Measurements from ENCODE around the gene GPSM3.

DNA sequence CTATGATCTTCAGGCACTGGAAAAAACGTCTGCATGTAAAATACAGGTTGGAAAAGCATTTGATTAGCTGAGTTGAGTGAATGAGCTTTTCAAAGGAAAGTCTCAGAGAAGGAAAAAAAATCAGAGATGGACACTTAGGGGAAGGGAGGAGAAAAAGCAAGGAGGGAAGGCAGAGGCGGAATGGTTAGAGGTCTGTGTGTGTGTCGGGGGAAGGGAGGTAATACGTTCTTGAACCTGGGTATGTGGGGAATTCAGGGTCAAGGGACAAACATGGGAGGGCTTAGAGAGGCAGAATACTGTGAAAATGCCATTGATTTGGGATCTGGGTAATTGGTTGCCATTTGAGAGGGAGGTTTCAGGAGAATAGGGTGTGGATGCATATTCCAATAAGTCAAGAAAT is 45.8 kb downstream of the GPSM3 start:
- TF ChIP-seq, protein P1, sequence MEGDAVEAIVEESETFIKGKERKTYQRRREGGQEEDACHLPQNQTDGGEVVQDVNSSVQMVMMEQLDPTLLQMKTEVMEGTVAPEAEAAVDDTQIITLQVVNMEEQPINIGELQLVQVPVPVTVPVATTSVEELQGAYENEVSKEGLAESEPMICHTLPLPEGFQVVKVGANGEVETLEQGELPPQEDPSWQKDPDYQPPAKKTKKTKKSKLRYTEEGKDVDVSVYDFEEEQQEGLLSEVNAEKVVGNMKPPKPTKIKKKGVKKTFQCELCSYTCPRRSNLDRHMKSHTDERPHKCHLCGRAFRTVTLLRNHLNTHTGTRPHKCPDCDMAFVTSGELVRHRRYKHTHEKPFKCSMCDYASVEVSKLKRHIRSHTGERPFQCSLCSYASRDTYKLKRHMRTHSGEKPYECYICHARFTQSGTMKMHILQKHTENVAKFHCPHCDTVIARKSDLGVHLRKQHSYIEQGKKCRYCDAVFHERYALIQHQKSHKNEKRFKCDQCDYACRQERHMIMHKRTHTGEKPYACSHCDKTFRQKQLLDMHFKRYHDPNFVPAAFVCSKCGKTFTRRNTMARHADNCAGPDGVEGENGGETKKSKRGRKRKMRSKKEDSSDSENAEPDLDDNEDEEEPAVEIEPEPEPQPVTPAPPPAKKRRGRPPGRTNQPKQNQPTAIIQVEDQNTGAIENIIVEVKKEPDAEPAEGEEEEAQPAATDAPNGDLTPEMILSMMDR (IDR thresholded peaks at IDR 0.05; ENCODE audit: low read length): no peak
- no peak for TF ChIP-seq EZH2 (IDR thresholded peaks at IDR 0.05; ENCODE audit: borderline replicate concordance, low read length)

Data from OCI-LY1 (cell line).